Keratinocyte (primary cell): ENCODE measurements around the gene BABAM2. TPM values are rescaled to one million over a fixed set of nuclear protein-coding genes. Genes with fewer than 3 reads are reported as not detected.

Source experiments
- DNase-seq: peaks from one replicate; pipeline ENCODE4 v3.0.0-alpha.2; 2011; ENCODE audit warnings: low read depth, missing footprints, low spot score
- FAIRE-seq: peaks from 2 replicates; lab custom pipeline; 2011; peaks lifted over from hg19 to GRCh38; lab: Jason Lieb, UNC
- H2AFZ ChIP-seq: 2 replicates; pipeline ENCODE4 v1.6.0; 2012; ENCODE audit warnings: low read length, control low read depth, inconsistent platforms; ENCODE audit not compliant: control insufficient read depth
- H3K27ac ChIP-seq: 2 replicates; pipeline ENCODE4 v1.5.1; 2011; ENCODE audit warnings: low read length; ENCODE audit not compliant: control insufficient read depth, insufficient read depth
- H3K27me3 ChIP-seq: 3 replicates; pipeline ENCODE4 v1.6.0; 2011; ENCODE audit warnings: low read length; ENCODE audit not compliant: control insufficient read depth, insufficient read depth; ENCODE audit errors: extremely low read depth
- H3K36me3 ChIP-seq, 2 experiments: 2 replicates in 1 of 2; 3 replicates in 1 of 2; pipeline ENCODE4 v1.5.1; 2011; ENCODE audit warnings: low read length in 2 of 2, mild to moderate bottlenecking in 1 of 2; ENCODE audit not compliant: control insufficient read depth in 2 of 2, insufficient read depth in 2 of 2; ENCODE audit errors: extremely low read depth in 1 of 2
- H3K4me1 ChIP-seq: 3 replicates; pipeline ENCODE4 v1.5.1; 2011; ENCODE audit warnings: low read length; ENCODE audit not compliant: control insufficient read depth, insufficient read depth; ENCODE audit errors: extremely low read depth
- H3K4me2 ChIP-seq: 3 replicates; pipeline ENCODE4 v1.6.0; 2011; ENCODE audit warnings: low read depth, low read length; ENCODE audit not compliant: control insufficient read depth, insufficient read depth; ENCODE audit errors: extremely low read depth
- H3K4me3 ChIP-seq, 3 experiments: fragments of 200-600 bp in 1 of 3; sonication (generic) in 1 of 3; 2 replicates in 2 of 3; 3 replicates in 1 of 3; pipeline ENCODE4 v1.5.1; 2011 to 2016; ENCODE audit warnings: low read length in 3 of 3, mild to moderate bottlenecking in 3 of 3, control low read depth in 2 of 3, inconsistent platforms in 1 of 3, low read depth in 1 of 3, mixed read lengths in 1 of 3, mixed run types in 1 of 3, moderate library complexity in 1 of 3; ENCODE audit not compliant: control insufficient read depth in 2 of 3, insufficient read depth in 2 of 3; ENCODE audit errors: extremely low read depth in 1 of 3
- H3K79me2 ChIP-seq: 2 replicates; pipeline ENCODE4 v1.6.0; 2012; ENCODE audit warnings: low read length; ENCODE audit not compliant: control insufficient read depth, insufficient read depth
- H3K9ac ChIP-seq: 3 replicates; pipeline ENCODE4 v1.6.0; 2011; ENCODE audit warnings: low read length; ENCODE audit not compliant: control insufficient read depth, insufficient read depth; ENCODE audit errors: extremely low read depth
- H3K9me1 ChIP-seq: 3 replicates; pipeline ENCODE4 v1.6.0; 2011; ENCODE audit warnings: low read length; ENCODE audit not compliant: control insufficient read depth, insufficient read depth; ENCODE audit errors: extremely low read depth
- H3K9me3 ChIP-seq: 2 replicates; pipeline ENCODE4 v1.5.1; 2012; ENCODE audit warnings: low read depth, low read length; ENCODE audit not compliant: control insufficient read depth
- H4K20me1 ChIP-seq: 3 replicates; pipeline ENCODE4 v1.6.0; 2011; ENCODE audit warnings: low read length; ENCODE audit not compliant: control insufficient read depth, insufficient read depth; ENCODE audit errors: extremely low read depth
- CTCF ChIP-seq, 3 experiments: IDR thresholded peaks in 1 of 3; conservative IDR thresholded peaks in 1 of 3; optimal IDR thresholded peaks in 1 of 3; 2 replicates in 2 of 3; 3 replicates in 1 of 3; pipeline versions ENCODE3 to v1.5.1; 2011; ENCODE audit warnings: low read length in 3 of 3, mild to moderate bottlenecking in 3 of 3, moderate library complexity in 2 of 3, control low read depth in 1 of 3, inconsistent platforms in 1 of 3; ENCODE audit not compliant: insufficient read depth in 2 of 3; ENCODE audit errors: extremely low read depth in 1 of 3
- EZH2 ChIP-seq: IDR thresholded peaks from one replicate; pipeline ENCODE4 v1.6.1; 2012; ENCODE audit warnings: inconsistent platforms, mild to moderate bottlenecking, low read length, moderate library complexity
- dilution Hi-C: fragments of 300-500 bp; cut with MboI; formaldehyde crosslinking; loops from one replicate; pipeline ENCODE4 v1.7.0; 2020; ENCODE audit warnings: low sequenced_read_pairs; ENCODE audit not compliant: extremely low pct_ligation_motif_present
- polyA plus RNA-seq, 5 experiments: library from polyadenylated mRNA; depleted of rRNA in 3 of 5; stranded (reverse) in 3 of 5; stranded (forward) in 1 of 5; unstranded in 1 of 5; fragments of >200 nt; gene quantifications; 1 replicate in 1 of 5; 2 replicates in 3 of 5; 3 replicates in 1 of 5; pipeline versions ENCODE4 v1.2.1 to v1.2.3, GENCODE V29; 2011 to 2012; ENCODE audit warnings: missing spikeins in 2 of 5, low read depth in 1 of 5, low replicate concordance in 1 of 5

Gene BABAM2
- polyA plus RNA-seq, 1 donor (not counting 4 experiments of a cell fraction or from before 2014, with no cell fraction given) = 29.8 TPM

- Histone ChIP-seq H3K36me3 (no peaks in the 10 kb centered on the region), H3K4me1 (peaks cover 15% of the 10 kb centered on the region), H3K27ac (no peak overlapping the region), H4K20me1 (no peaks in the 10 kb centered on the region), H3K79me2 (no peaks in the 10 kb centered on the region), H3K9me3 (no peaks in the 10 kb centered on the region), H3K9me1 (no peaks in the 10 kb centered on the region), H3K4me3 (no peak overlapping the region), H3K4me2 (no peak overlapping the region), H3K27me3 (no peaks in the 10 kb centered on the region), H2AFZ (no peak overlapping the region), H3K9ac (no peak overlapping the region)
- TF ChIP-seq CTCF (optimal IDR thresholded peaks at IDR 0.05 in 1 of 3, IDR thresholded peaks at IDR 0.05 in 1 of 3, conservative IDR thresholded peaks at IDR 0.05 in 1 of 3; ENCODE audit: extremely low read depth in 1 of 3, insufficient read depth in 2 of 3, low read length in 3 of 3) (no peak), EZH2 (no peak)
- FAIRE-seq = no peak
- peak; percentile 71 for DNase-seq
- dilution Hi-C loops = no loop called here
These were observed 46.5 kb upstream of the BABAM2 start for GRCh38 chr2:27843992-27844391.

- Histone ChIP-seq H3K36me3 (no peaks in the 10 kb centered on the region), H3K9me1 (no peaks in the 10 kb centered on the region), H3K79me2 (no peaks in the 10 kb centered on the region), H3K9ac (no peak overlapping the region), H3K27me3 (no peaks in the 10 kb centered on the region), H4K20me1 (no peaks in the 10 kb centered on the region), H3K9me3 (no peaks in the 10 kb centered on the region), H3K4me3 (no peak overlapping the region), H2AFZ (peak overlapping the region; percentile 51), H3K4me2 (peak overlapping the region; percentile 37), H3K4me1 (peaks cover 15% of the 10 kb centered on the region), H3K27ac (no peak overlapping the region)
- TF ChIP-seq CTCF (optimal IDR thresholded peaks at IDR 0.05 in 1 of 3, IDR thresholded peaks at IDR 0.05 in 1 of 3, conservative IDR thresholded peaks at IDR 0.05 in 1 of 3; ENCODE audit: extremely low read depth in 1 of 3, insufficient read depth in 2 of 3, low read length in 3 of 3) (no peak), EZH2 (no peak)
- FAIRE-seq (peak; percentile 64), DNase-seq (peak; percentile 44)
- dilution Hi-C loops = no loop called here
These were observed 45.7 kb upstream of the BABAM2 start for GRCh38 chr2:27844821-27845255.
